ENCODE data around the gene ARL6IP1.

ARL6IP1 gene

DNA sequence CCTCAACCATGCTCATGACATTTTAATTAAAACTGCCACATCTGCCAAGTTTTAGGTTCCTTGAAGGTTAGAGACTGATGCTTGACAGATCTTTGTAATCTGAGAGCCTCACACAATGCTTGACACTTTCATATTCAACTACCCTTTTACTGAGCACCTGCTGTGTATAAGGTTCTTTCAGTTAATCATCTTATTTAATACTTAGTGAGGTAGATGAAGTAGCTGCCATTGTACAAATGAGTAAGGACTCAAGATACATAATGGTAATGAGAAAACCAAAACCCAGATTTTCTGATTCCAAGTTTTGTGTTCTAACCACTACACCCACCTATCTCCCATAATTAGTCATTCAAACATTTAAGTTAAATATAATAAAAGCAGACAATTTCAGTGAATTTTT, 35.4 kb upstream of the ARL6IP1 start:
- Histone ChIP-seq H3K36me3 (replicated peaks) (peaks cover 79% of the 10 kb centered on the region), H3K27ac (no peak overlapping the region), H3K27me3 (replicated peaks) (no peaks in the 10 kb centered on the region), H3K4me3 (ENCODE audit: low read depth, low read length) (no peak overlapping the region)
- TF ChIP-seq, protein P1, sequence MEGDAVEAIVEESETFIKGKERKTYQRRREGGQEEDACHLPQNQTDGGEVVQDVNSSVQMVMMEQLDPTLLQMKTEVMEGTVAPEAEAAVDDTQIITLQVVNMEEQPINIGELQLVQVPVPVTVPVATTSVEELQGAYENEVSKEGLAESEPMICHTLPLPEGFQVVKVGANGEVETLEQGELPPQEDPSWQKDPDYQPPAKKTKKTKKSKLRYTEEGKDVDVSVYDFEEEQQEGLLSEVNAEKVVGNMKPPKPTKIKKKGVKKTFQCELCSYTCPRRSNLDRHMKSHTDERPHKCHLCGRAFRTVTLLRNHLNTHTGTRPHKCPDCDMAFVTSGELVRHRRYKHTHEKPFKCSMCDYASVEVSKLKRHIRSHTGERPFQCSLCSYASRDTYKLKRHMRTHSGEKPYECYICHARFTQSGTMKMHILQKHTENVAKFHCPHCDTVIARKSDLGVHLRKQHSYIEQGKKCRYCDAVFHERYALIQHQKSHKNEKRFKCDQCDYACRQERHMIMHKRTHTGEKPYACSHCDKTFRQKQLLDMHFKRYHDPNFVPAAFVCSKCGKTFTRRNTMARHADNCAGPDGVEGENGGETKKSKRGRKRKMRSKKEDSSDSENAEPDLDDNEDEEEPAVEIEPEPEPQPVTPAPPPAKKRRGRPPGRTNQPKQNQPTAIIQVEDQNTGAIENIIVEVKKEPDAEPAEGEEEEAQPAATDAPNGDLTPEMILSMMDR (IDR thresholded peaks at IDR 0.05; ENCODE audit: low read depth, low read length, missing control alignments), result no peak
- in situ Hi-C loops (cut with HindIII; ENCODE audit: low pct_ligation_motif_present, low sequenced_read_pairs), result no loop called here
- DNase-seq, result no peak

DNA sequence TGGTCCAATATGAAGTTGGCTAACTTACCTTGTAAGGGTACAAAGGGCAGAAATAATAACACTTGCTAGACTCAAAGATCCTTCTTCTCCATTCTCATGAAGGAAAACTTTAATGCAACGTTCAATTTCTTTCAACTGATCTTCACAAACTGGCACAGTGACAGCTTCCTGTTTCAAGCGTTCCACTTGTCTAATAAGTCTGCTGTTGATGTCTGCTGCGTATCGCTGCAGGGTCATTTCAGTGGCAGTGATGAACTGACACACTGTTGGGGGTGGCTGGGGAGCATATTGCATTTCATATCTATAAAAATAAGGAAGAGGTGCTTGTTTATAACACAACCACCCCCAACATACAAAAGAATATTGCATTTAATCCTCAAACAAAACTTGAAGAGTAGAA, 33.5 kb upstream of the ARL6IP1 start:
- H3K27me3 ChIP-seq (replicated peaks), result no peaks in the 10 kb centered on the region
- TF ChIP-seq, protein P1 (IDR thresholded peaks at IDR 0.05; ENCODE audit: low read depth, low read length, missing control alignments), result no peak
- H3K36me3 ChIP-seq (replicated peaks), result peaks cover 77% of the 10 kb centered on the region
- DNase-seq, result no peak
- H3K27ac ChIP-seq, result no peak overlapping the region
- in situ Hi-C loops (cut with HindIII; ENCODE audit: low pct_ligation_motif_present, low sequenced_read_pairs), result no loop called here
- no peak overlapping the region for H3K4me3 ChIP-seq (ENCODE audit: low read depth, low read length)

DNA sequence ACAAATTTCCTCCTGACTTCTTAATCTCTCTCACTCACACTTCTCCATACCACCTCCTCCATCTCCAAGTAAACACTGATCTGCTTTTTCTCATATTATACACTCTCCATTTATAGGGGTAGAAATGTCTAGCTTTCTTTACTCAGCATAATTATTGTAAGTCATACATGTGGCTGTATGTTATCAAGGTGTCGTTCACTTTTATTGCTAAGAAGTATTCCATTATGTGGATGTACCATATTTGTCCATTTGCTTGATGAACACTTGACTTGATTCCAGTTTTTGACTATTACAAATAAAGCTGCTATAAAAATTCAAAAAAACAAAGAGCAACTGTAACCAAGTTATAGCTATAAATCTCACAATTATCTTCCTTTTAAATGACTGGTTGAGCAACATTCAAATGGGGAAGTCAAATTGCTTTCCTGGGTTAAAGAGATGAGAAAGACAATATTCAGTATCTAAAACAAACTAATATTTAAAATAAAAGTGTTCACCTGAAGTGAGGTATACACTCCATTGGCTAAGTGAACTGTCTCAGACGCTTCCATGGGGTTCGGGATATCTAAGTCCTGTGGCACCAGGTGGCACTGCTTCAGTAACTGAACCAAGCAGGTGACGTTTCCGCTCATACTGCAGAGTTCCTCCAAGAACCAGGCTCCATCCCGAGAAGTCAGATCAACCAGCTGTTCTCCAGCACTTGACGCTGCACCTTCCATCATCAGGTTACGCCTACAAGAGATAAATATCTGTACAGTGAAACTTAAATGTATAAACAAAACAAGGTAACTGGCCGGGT, 32.6 kb upstream of the ARL6IP1 start:
- no peaks in the 10 kb centered on the region for H3K27me3 ChIP-seq (replicated peaks)
- TF ChIP-seq, protein P1 (IDR thresholded peaks at IDR 0.05; ENCODE audit: low read depth, low read length, missing control alignments), result no peak
- no peak for DNase-seq
- H3K36me3 ChIP-seq (replicated peaks), result peaks cover 79% of the 10 kb centered on the region
- H3K27ac ChIP-seq, result no peak overlapping the region
- H3K4me3 ChIP-seq (ENCODE audit: low read depth, low read length), result no peak overlapping the region
- in situ Hi-C loops (cut with HindIII; ENCODE audit: low pct_ligation_motif_present, low sequenced_read_pairs), result no loop called here

DNA sequence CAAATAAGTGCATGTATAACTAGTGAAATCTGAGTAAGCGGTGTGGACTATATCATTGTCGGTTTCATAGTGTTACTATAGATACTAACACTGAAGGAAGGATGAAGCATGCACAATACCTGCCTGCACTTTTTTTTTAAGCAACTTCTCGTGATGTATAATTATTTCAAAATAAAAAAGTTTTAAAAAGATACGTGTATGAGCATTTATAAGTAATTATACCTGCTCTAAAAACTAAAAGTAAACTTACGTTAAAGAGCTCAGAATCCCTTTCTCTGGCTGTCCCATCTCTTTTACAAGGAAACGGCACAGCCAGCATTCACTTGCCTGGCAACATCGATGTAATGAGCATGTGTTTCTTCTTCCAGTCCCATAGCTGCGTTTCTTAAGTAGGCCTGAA, 31.3 kb upstream of the ARL6IP1 start:
- no peak for DNase-seq
- in situ Hi-C loops (cut with HindIII; ENCODE audit: low pct_ligation_motif_present, low sequenced_read_pairs), result no loop called here
- TF ChIP-seq, protein P1 (IDR thresholded peaks at IDR 0.05; ENCODE audit: low read depth, low read length, missing control alignments), result no peak
- Histone ChIP-seq H3K4me3 (ENCODE audit: low read depth, low read length) (no peak overlapping the region), H3K27ac (no peak overlapping the region), H3K36me3 (replicated peaks) (peaks cover 81% of the 10 kb centered on the region), H3K27me3 (replicated peaks) (no peaks in the 10 kb centered on the region)

DNA sequence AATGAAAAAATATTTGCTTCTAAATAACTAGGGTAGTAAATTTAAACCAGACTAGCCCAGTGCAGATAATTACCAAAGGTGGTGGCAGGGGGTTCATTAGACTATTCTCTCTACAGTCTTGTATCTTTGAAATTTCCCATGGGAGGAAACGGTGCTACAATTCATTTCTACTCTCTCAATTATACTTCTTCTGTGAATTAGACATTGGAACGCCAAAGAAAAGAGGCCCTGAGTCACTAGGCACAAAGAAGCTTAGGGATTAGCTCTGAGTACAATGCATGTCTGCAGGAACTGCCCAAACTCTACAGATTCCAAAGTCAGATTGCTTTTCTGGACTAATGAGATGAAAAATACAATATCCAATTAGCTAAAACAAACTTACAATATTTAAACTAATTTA, 30.7 kb upstream of the ARL6IP1 start:
- Histone ChIP-seq H3K4me3 (ENCODE audit: low read depth, low read length) (no peak overlapping the region), H3K36me3 (replicated peaks) (peaks cover 77% of the 10 kb centered on the region), H3K27me3 (replicated peaks) (no peaks in the 10 kb centered on the region), H3K27ac (no peak overlapping the region)
- no peak for DNase-seq
- in situ Hi-C loops (cut with HindIII; ENCODE audit: low pct_ligation_motif_present, low sequenced_read_pairs), result no loop called here
- TF ChIP-seq, protein P1 (IDR thresholded peaks at IDR 0.05; ENCODE audit: low read depth, low read length, missing control alignments), result no peak

DNA sequence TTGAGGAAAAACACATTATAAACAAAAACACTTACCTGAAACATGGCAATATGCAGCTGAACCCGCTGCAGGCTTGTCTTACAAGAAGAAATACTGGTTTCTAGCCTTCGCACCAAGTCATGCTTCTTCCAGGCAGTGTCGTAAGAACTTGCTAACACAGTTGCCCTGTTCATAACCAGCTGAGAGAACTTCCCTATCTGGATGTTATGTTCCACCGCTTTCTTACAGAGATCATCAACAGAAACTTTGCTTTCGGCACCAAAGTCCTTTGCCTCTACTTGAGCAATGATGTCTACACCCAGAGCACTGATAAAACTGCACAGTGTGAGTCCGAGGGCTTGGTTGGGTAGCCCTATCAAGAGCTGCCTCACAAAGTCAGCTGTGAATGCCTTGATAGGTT, 27.9 kb upstream of the ARL6IP1 start:
- Histone ChIP-seq H3K27me3 (replicated peaks) (no peaks in the 10 kb centered on the region), H3K4me3 (ENCODE audit: low read depth, low read length) (no peak overlapping the region), H3K36me3 (replicated peaks) (peaks cover 54% of the 10 kb centered on the region), H3K27ac (no peak overlapping the region)
- in situ Hi-C loops (cut with HindIII; ENCODE audit: low pct_ligation_motif_present, low sequenced_read_pairs), result no loop called here
- DNase-seq, result no peak
- TF ChIP-seq, protein P1 (IDR thresholded peaks at IDR 0.05; ENCODE audit: low read depth, low read length, missing control alignments), result no peak
